ENCODE measurements around the gene CRELD2.

The CRELD2 gene, protein sequence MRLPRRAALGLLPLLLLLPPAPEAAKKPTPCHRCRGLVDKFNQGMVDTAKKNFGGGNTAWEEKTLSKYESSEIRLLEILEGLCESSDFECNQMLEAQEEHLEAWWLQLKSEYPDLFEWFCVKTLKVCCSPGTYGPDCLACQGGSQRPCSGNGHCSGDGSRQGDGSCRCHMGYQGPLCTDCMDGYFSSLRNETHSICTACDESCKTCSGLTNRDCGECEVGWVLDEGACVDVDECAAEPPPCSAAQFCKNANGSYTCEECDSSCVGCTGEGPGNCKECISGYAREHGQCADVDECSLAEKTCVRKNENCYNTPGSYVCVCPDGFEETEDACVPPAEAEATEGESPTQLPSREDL

DNA sequence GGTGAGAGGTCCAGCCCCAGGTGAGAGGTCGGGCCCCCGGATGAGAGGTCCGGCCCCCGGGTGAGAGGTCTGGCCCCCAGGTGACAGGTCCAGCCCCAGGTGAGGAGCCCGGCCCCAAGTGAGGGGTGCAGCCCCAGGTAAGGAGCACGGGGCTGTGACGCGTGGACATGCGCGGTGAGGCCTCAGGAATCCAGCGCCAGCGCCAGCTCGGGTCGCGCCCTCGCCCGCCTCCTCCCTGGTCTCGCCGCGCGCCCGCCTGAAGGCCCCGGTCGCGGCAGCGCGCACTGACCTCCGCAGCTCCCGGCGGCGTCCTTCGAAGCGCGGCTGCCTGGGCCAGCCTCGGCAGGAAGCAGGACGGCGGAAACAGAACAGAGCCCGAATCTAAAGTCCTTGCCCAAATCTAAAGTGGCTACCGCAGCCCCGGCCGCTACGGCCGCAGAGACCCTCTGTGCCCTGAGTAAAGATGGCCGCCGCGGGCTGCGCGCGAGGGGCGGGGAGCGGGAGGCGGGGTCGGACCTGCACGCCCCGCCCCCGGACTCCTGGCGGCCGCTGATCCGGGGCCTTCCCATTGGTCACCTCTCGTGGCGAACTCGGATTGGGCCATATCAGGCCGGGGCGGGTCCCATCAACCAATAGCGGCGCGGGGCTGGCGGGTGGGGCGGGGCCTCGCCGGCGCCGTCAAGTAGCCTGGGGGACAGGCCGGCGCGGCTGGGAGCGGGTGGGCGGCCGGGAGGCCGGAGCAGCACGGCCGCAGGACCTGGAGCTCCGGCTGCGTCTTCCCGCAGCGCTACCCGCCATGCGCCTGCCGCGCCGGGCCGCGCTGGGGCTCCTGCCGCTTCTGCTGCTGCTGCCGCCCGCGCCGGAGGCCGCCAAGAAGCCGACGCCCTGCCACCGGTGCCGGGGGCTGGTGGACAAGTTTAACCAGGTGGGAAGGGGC is at the start of gene CRELD2, which contains the start of gene ALG12:
Gene CRELD2 (plus strand): TSS at position 661 of the 937 bp plus-strand sequence. CDS start 136 bp downstream, at position 797.
Gene ALG12 (minus strand): TSS at position 465 of the 937 bp plus-strand sequence. CDS start 4,673 bp downstream, outside the sequence.
- Histone ChIP-seq H3K4me3 (ENCODE audit: low read depth, low read length) (peak within 1 kb of the TSS; percentile 87), H3K36me3 (ENCODE audit: insufficient read depth, low read length) (no peaks in the 10 kb centered on the region), H3K27me3 (ENCODE audit: insufficient read depth, low read length) (no peaks in the 10 kb centered on the region), H2AFZ (ENCODE audit: low read length, unreplicated experiment) (no peak within 1 kb of the TSS), H3K27ac (ENCODE audit: low read depth, low read length) (peak within 1 kb of the TSS; percentile 82), H3K4me1 (ENCODE audit: control insufficient read depth, insufficient read depth, low read length, unreplicated experiment) (peaks cover 6% of the 10 kb centered on the region), H3K79me2 (ENCODE audit: control insufficient read depth, insufficient read depth, low read length, unreplicated experiment) (no peaks in the 10 kb centered on the region)

DNA sequence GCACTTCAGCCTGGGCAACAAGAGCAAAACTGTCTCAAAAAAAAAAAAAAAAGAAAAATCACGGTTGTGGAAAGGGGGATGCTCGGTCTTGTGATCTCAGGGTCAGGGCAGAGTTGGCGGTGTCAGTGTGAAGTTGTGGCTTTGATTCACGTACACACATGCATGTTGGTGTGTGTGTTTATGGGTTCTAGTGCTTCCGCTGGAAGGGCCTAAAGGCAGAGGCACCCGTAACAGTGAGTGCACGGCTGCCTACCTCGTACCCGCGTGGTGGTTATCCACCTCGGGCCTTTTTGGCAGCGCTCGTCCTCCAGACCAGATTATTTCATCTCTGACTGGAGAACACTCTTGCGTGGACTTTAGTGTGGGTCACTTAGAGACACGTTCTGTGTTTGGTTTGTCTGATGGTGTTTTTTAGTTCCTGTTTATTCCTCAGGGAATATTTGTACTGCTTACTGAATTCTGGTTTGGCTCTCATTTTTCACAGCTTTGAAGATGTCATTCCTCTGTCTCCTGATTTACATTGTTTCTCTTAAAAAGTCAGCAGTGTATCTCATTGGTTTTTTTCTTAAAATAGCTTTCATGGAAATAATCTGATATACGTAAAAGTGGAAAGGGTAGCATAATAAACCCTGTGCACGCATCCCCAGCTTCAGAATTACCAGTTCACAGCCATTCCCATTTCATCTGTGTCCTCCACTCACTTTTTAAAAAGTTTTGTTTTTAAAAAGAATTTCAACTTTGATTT is 49.2 kb upstream of the CRELD2 start:
- Histone ChIP-seq H3K79me2 (ENCODE audit: control insufficient read depth, insufficient read depth, low read length, unreplicated experiment) (peaks cover 67% of the 10 kb centered on the region), H3K36me3 (ENCODE audit: insufficient read depth, low read length) (peaks cover 9% of the 10 kb centered on the region; the same call in 1 of the 2 replicates), H3K27ac (ENCODE audit: low read depth, low read length) (no peak overlapping the region), H2AFZ (ENCODE audit: low read length, unreplicated experiment) (no peak overlapping the region), H3K27me3 (ENCODE audit: insufficient read depth, low read length) (no peaks in the 10 kb centered on the region), H3K4me1 (ENCODE audit: control insufficient read depth, insufficient read depth, low read length, unreplicated experiment) (no peaks in the 10 kb centered on the region), H3K4me3 (ENCODE audit: low read depth, low read length) (no peak overlapping the region)

DNA sequence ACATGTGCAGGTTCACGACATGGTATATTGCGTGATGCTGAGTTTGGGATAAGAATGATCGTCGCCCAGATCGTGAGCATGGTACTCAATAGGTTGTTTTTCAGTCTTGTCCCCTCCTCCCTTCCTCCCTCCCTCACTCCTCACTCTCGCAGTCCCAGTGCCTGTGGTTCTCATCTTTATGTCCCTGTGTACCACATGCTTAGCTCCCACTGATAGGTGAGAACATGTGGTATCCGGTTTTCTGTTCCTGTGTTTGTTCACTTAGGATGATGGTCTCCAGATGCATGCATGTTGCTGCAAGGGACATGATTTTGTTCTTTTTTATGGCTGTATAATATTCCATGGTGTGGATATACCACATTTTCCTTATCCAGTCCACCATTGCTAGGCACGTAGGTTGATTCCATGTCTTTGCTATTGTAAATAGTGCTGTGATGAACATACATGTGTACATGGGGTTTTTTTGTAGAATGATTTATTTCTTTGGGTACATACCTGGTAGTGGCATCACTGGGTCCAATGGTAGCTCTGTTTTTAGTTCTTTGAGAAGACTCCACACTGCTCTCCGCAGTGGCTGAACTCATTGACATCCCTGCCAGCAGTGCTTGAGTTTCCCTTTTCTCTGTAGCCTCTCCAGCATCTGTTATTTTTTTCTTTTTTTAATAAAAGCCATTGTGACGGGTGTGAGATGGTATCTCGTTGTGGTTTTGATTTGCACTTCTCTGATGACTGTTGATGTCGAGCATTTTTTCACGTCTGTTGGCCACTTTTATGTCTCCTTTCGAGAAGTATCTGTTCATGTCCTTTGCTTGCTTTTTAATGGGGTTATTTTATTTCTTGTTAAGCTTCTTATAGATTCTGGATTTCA is 48.4 kb upstream of the CRELD2 start:
- no peaks in the 10 kb centered on the region for H3K4me1 ChIP-seq (ENCODE audit: control insufficient read depth, insufficient read depth, low read length, unreplicated experiment)
- H2AFZ ChIP-seq (ENCODE audit: low read length, unreplicated experiment) = no peak overlapping the region
- H3K79me2 ChIP-seq (ENCODE audit: control insufficient read depth, insufficient read depth, low read length, unreplicated experiment) = peaks cover 63% of the 10 kb centered on the region
- no peak overlapping the region for H3K4me3 ChIP-seq (ENCODE audit: low read depth, low read length)
- H3K36me3 ChIP-seq (ENCODE audit: insufficient read depth, low read length) = peaks cover 9% of the 10 kb centered on the region; the same call in 1 of the 2 replicates
- H3K27ac ChIP-seq (ENCODE audit: low read depth, low read length) = no peak overlapping the region
- H3K27me3 ChIP-seq (ENCODE audit: insufficient read depth, low read length) = no peaks in the 10 kb centered on the region

DNA sequence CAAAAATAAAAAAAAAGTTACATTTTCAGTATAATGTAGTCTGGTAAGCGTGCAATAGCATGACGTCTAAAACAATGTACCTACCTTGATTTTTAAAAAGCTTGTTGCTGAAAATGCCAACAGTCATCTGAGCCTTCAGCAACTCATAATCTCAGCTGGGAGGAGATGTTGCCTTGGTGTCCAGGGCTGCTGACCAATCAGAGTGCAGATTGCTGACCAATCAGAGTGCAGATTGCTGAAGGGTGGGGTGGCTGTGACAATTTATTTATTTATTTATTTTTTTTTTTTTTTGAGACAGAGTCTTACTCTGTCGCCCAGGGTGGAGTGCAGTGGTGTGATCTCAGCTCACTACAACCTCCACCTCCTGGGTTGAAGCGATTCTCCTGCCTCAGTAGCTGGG is 47.0 kb upstream of the CRELD2 start:
- Histone ChIP-seq H2AFZ (ENCODE audit: low read length, unreplicated experiment) (no peak overlapping the region), H3K4me1 (ENCODE audit: control insufficient read depth, insufficient read depth, low read length, unreplicated experiment) (no peaks in the 10 kb centered on the region), H3K27ac (ENCODE audit: low read depth, low read length) (no peak overlapping the region), H3K4me3 (ENCODE audit: low read depth, low read length) (no peak overlapping the region), H3K36me3 (ENCODE audit: insufficient read depth, low read length) (peaks cover 11% of the 10 kb centered on the region), H3K27me3 (ENCODE audit: insufficient read depth, low read length) (no peaks in the 10 kb centered on the region), H3K79me2 (ENCODE audit: control insufficient read depth, insufficient read depth, low read length, unreplicated experiment) (peaks cover 58% of the 10 kb centered on the region)

DNA sequence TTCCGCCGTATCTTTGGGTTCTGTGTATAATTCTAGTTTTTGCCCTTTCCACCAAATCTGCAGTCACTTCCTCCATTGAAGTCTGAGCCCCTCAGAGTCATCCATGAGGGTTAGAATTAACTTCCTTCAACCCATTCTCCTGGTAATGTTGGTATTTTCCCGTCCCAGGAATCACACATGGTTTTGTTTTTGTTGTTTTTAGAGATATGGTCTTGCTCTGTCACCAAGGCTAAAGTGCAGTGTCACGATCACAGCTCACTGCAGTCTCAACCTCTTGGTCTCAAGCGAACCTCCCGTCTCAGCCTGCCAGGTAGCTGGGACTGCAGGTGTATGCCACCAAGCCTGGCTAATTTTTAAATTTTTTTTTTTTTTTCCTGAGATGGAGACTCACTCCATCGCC is 46.1 kb upstream of the CRELD2 start:
- no peak overlapping the region for H3K27ac ChIP-seq (ENCODE audit: low read depth, low read length)
- H3K79me2 ChIP-seq (ENCODE audit: control insufficient read depth, insufficient read depth, low read length, unreplicated experiment) = peaks cover 54% of the 10 kb centered on the region
- no peaks in the 10 kb centered on the region for H3K4me1 ChIP-seq (ENCODE audit: control insufficient read depth, insufficient read depth, low read length, unreplicated experiment)
- H2AFZ ChIP-seq (ENCODE audit: low read length, unreplicated experiment) = no peak overlapping the region
- no peak overlapping the region for H3K4me3 ChIP-seq (ENCODE audit: low read depth, low read length)
- H3K27me3 ChIP-seq (ENCODE audit: insufficient read depth, low read length) = no peaks in the 10 kb centered on the region
- peaks cover 13% of the 10 kb centered on the region for H3K36me3 ChIP-seq (ENCODE audit: insufficient read depth, low read length)

DNA sequence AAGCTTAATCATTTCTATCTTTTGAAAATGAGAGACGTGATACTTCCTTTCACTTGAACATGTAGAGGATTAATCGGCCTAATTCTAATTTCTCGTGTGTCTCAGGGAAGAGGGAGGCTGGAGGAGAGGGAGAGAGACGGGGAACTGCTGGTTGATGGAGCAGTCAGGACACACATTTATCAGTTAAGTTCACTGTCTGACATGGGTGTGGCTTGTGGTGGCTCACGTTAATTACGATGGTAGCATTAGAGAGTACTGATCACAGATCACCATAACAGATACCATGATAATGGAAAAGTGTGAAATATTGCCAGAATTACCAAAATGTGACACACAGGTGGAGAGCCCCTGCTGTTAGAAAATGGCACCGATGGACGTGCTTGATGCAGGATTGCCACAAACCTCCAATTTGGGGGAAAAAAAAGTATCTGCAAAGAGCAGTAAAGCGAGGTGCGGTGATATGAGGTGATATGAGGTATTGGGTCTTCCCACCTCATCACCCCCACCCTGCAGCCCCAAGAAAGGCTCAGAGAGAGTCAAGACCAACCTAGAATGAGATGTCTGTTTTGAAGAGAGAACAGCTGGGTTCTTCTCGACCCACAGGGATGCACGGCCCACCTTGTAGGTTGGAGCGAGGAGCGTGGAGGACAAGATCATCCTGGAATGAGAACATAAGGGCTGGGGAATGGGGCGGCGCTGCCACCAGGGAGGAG is 45.0 kb upstream of the CRELD2 start:
- Histone ChIP-seq H3K27ac (ENCODE audit: low read depth, low read length) (no peak overlapping the region), H3K79me2 (ENCODE audit: control insufficient read depth, insufficient read depth, low read length, unreplicated experiment) (peaks cover 44% of the 10 kb centered on the region), H3K4me3 (ENCODE audit: low read depth, low read length) (no peak overlapping the region), H3K4me1 (ENCODE audit: control insufficient read depth, insufficient read depth, low read length, unreplicated experiment) (no peaks in the 10 kb centered on the region), H3K36me3 (ENCODE audit: insufficient read depth, low read length) (peaks cover 8% of the 10 kb centered on the region), H2AFZ (ENCODE audit: low read length, unreplicated experiment) (no peak overlapping the region), H3K27me3 (ENCODE audit: insufficient read depth, low read length) (no peaks in the 10 kb centered on the region)

DNA sequence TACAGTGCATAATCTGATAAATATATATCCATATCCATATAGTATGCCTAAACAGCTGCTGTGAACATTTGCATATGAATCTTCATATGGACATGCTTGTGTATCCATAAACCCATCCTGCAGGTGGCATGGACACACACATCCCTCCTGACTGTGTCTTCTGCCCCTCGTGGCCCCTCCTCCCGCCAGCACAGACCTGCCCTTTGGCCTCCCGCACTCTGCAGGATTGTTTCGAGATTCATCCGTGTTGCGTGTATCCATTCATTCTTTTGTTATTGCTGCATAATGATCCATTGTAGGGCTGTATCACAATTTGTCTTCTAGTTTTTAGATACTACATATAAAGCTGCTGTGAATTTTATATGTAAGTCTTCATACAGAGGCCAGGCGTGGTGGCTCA is 40.8 kb upstream of the CRELD2 start:
- no peak overlapping the region for H3K4me3 ChIP-seq (ENCODE audit: low read depth, low read length)
- no peak overlapping the region for H2AFZ ChIP-seq (ENCODE audit: low read length, unreplicated experiment)
- no peaks in the 10 kb centered on the region for H3K27me3 ChIP-seq (ENCODE audit: insufficient read depth, low read length)
- no peak overlapping the region for H3K27ac ChIP-seq (ENCODE audit: low read depth, low read length)
- peaks cover 33% of the 10 kb centered on the region for H3K79me2 ChIP-seq (ENCODE audit: control insufficient read depth, insufficient read depth, low read length, unreplicated experiment)
- peaks cover 4% of the 10 kb centered on the region; the same call in 1 of the 2 replicates for H3K36me3 ChIP-seq (ENCODE audit: insufficient read depth, low read length)
- H3K4me1 ChIP-seq (ENCODE audit: control insufficient read depth, insufficient read depth, low read length, unreplicated experiment) = no peaks in the 10 kb centered on the region

DNA sequence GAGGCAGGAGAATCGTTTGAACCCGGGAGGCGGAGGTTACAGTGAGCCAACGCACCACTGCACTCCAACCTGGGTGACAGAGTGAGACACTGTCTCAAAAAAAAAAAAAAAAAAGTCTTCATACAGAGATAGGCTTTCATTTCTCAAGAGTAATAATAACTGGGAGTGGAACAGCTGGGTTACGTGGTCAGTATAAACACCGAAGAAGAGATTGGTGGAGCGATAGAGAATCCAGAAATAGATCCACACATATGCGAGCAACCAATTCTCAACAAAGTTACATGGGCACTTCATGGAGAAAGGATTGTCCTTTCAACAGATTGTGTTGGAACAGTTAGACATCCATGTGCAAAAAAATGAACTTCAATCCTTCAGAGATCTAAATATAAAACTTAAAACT is 40.2 kb upstream of the CRELD2 start:
- Histone ChIP-seq H3K27me3 (ENCODE audit: insufficient read depth, low read length) (no peaks in the 10 kb centered on the region), H3K79me2 (ENCODE audit: control insufficient read depth, insufficient read depth, low read length, unreplicated experiment) (peaks cover 31% of the 10 kb centered on the region), H3K4me1 (ENCODE audit: control insufficient read depth, insufficient read depth, low read length, unreplicated experiment) (no peaks in the 10 kb centered on the region), H2AFZ (ENCODE audit: low read length, unreplicated experiment) (no peak overlapping the region), H3K36me3 (ENCODE audit: insufficient read depth, low read length) (peaks cover 6% of the 10 kb centered on the region; the same call in 1 of the 2 replicates), H3K4me3 (ENCODE audit: low read depth, low read length) (no peak overlapping the region), H3K27ac (ENCODE audit: low read depth, low read length) (no peak overlapping the region)

DNA sequence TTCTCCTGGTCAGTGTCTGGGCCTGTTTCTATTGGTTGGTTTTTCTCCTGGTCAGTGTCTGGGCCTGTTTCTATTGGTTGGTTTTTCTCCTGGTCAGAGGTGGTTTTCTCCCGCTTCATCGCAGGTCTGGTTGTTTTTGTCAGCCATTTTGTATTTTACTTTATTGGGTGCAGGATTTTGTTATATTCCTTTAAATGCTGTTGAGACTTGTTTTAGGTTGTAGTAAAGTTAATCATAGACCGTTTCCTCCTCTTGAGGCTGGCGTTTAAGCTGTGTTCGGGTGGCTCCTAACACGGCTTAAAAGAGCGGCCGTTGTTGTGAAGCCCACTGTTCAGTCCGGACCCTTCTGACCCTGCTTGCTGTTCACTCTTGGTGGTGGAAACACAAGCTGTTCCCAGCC is 38.6 kb upstream of the CRELD2 start:
- no peaks in the 10 kb centered on the region for H3K4me1 ChIP-seq (ENCODE audit: control insufficient read depth, insufficient read depth, low read length, unreplicated experiment)
- no peaks in the 10 kb centered on the region for H3K27me3 ChIP-seq (ENCODE audit: insufficient read depth, low read length)
- H3K27ac ChIP-seq (ENCODE audit: low read depth, low read length) = no peak overlapping the region
- H3K36me3 ChIP-seq (ENCODE audit: insufficient read depth, low read length) = peaks cover 8% of the 10 kb centered on the region; the same call in 1 of the 2 replicates
- peaks cover 23% of the 10 kb centered on the region for H3K79me2 ChIP-seq (ENCODE audit: control insufficient read depth, insufficient read depth, low read length, unreplicated experiment)
- no peak overlapping the region for H2AFZ ChIP-seq (ENCODE audit: low read length, unreplicated experiment)
- H3K4me3 ChIP-seq (ENCODE audit: low read depth, low read length) = no peak overlapping the region
